A172 (cell line): ENCODE measurements around the gene LY9. TPM values are rescaled to one million over a fixed set of nuclear protein-coding genes. Genes with fewer than 3 reads are reported as not detected.
"Not testable (repeated sequence)": the region's sequence is repeated elsewhere in the genome, so short reads cannot be mapped to it uniquely, and the experiment has no call there.

Experiments used
- DNase-seq: peaks from one replicate; pipeline ENCODE4 v3.0.0-alpha.2; 2015; ENCODE audit warnings: low spot score
- total RNA-seq: library from RNA; depleted of rRNA; stranded (reverse); fragments of >200 nt; shearing (Covaris generic); gene quantifications from 2 replicates; pipeline ENCODE4 v1.2.3, GENCODE V29; 2014; rRNA removed

LY9 gene
- total RNA-seq, 1 experiment from 2014 or later, result not detected

DNA sequence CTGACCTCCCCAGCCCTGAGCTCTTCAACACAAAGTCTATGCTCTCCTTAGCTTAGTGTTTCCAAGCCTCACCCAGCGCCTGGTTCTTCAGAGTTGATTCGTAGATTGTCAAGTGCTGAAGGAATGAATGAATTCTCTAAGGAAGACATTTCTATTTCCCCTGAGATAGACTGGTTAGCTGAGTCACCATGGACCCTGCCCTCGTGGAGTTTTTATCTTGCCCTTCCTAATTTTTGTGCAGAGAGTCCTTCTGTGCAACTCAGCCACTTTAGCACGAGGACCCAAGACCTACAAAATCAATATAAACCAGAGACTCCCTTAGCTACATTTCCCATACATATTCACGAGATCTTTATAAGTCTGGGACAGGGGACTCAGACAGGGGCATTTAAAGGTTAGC lies 69.4 kb downstream of the LY9 start:
- no peak for DNase-seq

GRCh38 chr1:160866001-160866694 lies 70.2 kb downstream of the LY9 start:
- no peak for DNase-seq

- DNase-seq, result no peak
These were observed 70.8 kb downstream of the LY9 start for GRCh38 chr1:160866695-160867260.

DNA sequence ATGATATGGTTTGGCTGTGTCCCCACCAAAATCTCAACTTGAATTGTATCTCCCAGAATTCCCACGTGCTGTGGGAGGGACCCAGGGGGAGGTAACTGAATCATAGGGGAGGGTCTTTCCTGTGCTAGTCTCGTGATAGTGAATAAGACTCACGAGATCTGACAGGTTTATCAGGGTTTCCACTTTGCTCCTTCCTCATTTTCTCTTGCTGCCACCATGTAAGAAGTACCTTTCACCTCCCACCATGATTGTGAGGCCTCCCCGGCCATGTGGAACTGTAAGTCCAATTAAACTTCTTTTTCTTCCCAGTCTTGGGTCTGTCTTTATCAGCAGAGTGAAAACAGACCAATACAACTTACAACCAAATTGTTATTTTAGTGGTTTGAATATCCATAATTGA lies 71.7 kb downstream of the LY9 start:
- DNase-seq, result not testable (repeated sequence)

DNA sequence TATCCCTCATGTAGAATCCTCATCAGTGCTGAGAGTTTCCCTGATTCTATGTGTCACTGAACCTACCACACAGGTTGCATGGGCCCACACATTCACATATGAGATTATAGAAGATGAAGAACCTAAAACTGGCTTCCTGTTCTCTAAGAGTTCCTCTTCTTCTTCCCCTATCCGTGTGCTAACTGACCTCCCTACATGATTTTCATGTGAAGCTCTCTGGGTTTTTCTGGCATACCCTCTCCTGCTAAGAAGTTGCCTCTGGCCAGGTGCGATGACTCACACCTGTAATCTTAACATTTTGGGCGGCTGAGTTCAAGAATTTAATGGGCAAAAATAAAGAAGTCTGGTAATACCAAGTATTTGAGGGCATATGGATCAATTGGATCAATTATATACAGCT lies 72.2 kb downstream of the LY9 start:
- no peak for DNase-seq

GRCh38 chr1:160874935-160875334 lies 79.0 kb downstream of the LY9 start:
- DNase-seq, result peak; percentile 52

DNA sequence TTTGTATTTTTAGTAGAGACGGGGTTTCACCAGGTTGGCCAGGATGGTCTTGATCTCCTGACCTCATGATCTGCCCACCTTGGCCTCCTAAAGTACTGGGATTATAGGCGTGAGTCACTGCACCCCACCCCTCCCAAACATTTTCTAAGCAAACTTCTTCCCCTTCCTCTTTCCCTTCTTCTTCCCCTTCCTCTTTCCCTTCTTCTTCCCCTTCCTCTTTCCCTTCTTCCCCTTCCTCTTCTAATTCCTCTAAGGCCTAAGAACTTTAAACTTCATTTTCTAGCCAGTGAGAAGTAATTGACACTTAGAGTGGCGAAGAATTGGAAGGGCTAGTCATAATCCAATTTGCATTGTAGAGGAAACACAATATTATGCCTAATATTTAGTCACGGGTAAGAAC lies 79.6 kb downstream of the LY9 start:
- not testable (repeated sequence) for DNase-seq

DNA sequence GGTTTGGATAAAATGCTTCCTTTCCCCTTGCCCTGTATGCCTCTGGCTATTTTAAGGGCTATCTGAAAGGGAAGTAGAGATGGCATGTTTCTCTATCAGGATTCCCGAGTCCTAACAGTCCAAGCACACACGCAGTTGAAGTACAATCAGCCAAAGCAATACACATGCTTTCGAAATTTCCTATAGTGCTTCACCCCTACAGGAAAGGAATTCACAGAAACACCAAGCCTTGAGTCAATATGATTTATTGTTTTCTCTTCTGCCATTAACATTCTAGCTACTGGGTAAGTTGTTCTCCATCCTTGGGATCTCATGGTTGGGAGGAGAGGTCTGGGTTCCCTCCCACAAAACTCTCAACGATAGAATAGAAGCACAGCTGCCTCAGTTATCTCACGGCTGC lies 80.3 kb downstream of the LY9 start:
- DNase-seq, result no peak

- no peak for DNase-seq
These were observed 81.2 kb downstream of the LY9 start for GRCh38 chr1:160877221-160877620.

Other genes with a start within 250 kb of the LY9 start
- not detected in 2 replicates for gene CD84, start 216.7 kb upstream of the LY9 start, total RNA-seq
- 0.07 and 1.1 TPM in 2 replicates for gene SLAMF1, start 149.1 kb upstream of the LY9 start, total RNA-seq
- not detected in 2 replicates for gene CD48, start 84.4 kb upstream of the LY9 start, total RNA-seq
- 0.29 and 0.57 TPM in 2 replicates for gene SLAMF7, start 56.9 kb upstream of the LY9 start, total RNA-seq
- gene CD244, start 66.7 kb downstream of the LY9 start, total RNA-seq, result not detected in 2 replicates
- not detected in 2 replicates for gene ITLN1, start 89.0 kb downstream of the LY9 start, total RNA-seq
- not detected in 2 replicates for gene ITLN2, start 158.6 kb downstream of the LY9 start, total RNA-seq
- gene F11R, start 225.0 kb downstream of the LY9 start, total RNA-seq, result 7.3 and 9.2 TPM in 2 replicates
- not detected in 2 replicates for gene TSTD1, start 242.8 kb downstream of the LY9 start, total RNA-seq
- 79.9 and 107 TPM in 2 replicates for gene USF1, start 249.8 kb downstream of the LY9 start, total RNA-seq